Adrenal gland (tissue), 5 donors: Measurements from ENCODE around the gene NHEJ1.

Experiments used
- CTCF ChIP-seq, 6 experiments: fragments of 450-650 bp in 4 of 6; fragments of 200-600 bp in 2 of 6; sonication (generic) in 1 of 6; IDR thresholded peaks; 1 replicate in 5 of 6; 2 replicates in 1 of 6; pipeline versions ENCODE4 v1.5.1 to v1.8.0; 2016 to 2021; ENCODE audit warnings: antibody characterized with exemption in 6 of 6, mild to moderate bottlenecking in 2 of 6, moderate library complexity in 1 of 6
- POLR2A ChIP-seq, 2 donors: fragments of 450-650 bp; IDR thresholded peaks; one replicate each; pipeline ENCODE4 v1.6.1; 2017; ENCODE audit warnings: antibody characterized with exemption in 2 of 2, mild to moderate bottlenecking in 2 of 2, moderate library complexity in 1 of 2
- donor health status: DM: no; HTN: no; CAD: no.

GRCh38 chr2:219032051-219032745, 128.4 kb downstream of the NHEJ1 start:
- no peak for TF ChIP-seq POLR2A (IDR thresholded peaks at IDR 0.05)
- no peak for TF ChIP-seq CTCF (IDR thresholded peaks at IDR 0.05)
